Testis (tissue), 3 donors: ENCODE results near the gene PRKG1. TPM values are rescaled to one million over a fixed set of nuclear protein-coding genes. Genes with fewer than 3 reads are reported as not detected.
"Not testable (repeated sequence)": the region's sequence is repeated elsewhere in the genome, so short reads cannot be mapped to it uniquely, and the experiment has no call there.

ENCODE experiments used
- DNase-seq: peaks from one replicate; pipeline ENCODE4 v3.0.0-alpha.2; 2019
- H3K27ac ChIP-seq, 2 donors: fragments of 200-600 bp; sonication (generic); one replicate each; pipeline ENCODE4 v1.5.1; 2019
- H3K27me3 ChIP-seq: fragments of 200-600 bp; sonication (generic); one replicate; pipeline ENCODE4 v1.5.1; 2019
- H3K36me3 ChIP-seq: fragments of 200-600 bp; sonication (generic); one replicate; pipeline ENCODE4 v1.5.1; 2017; ENCODE audit warnings: low read depth; ENCODE audit errors: missing control alignments
- H3K4me1 ChIP-seq: fragments of 200-600 bp; sonication (generic); one replicate; pipeline ENCODE4 v1.5.1; 2019
- H3K4me3 ChIP-seq, 2 donors: fragments of 200-600 bp; sonication (generic); one replicate each; pipeline ENCODE4 v1.5.1; 2017 to 2019
- H3K9me3 ChIP-seq: fragments of 200-600 bp; sonication (generic); one replicate; pipeline ENCODE4 v1.5.1; 2017
- POLR2A ChIP-seq: fragments of 450-650 bp; IDR thresholded peaks from one replicate; pipeline ENCODE4 v1.6.1; 2017; ENCODE audit warnings: antibody characterized with exemption, mild to moderate bottlenecking, moderate library complexity
- WGBS, 2 donors: methylation state at CpG; one replicate each; pipeline ENCODE4 v1.1.5; 2018; 5-methylcytosine and 5-hydroxymethylcytosine counted together
- intact Hi-C: fragments of 100-400 bp; cut with DNase I; formaldehyde crosslinking; loops from one replicate; pipeline ENCODE4 v1.15.1; 2023; ENCODE audit warnings: low total_unique reads
- polyA plus RNA-seq: library from polyadenylated mRNA; stranded (reverse); fragments of 350-450 nt; fragmentation: Illumina TruSeq; extraction: RNeasy Lipid Tissue Mini Kit (QIAGEN cat#74804); gene quantifications from one replicate; pipeline ENCODE4 v1.2.3, GENCODE V29; 2014; ENCODE audit warnings: low read depth, low replicate concordance; ENCODE audit not compliant: insufficient read depth
- total RNA-seq, 2 donors: library from RNA; depleted of rRNA; stranded (reverse); fragments of >200 nt; gene quantifications; one replicate each; pipeline ENCODE4 v1.2.3, GENCODE V29; 2016
- TF ChIP-seq, protein P1 (sequence below), 3 experiments: fragments of 450-650 bp in 2 of 3; fragments of 200-600 bp in 1 of 3; sonication (generic) in 1 of 3; IDR thresholded peaks; one replicate each; pipeline ENCODE4 v1.5.1; 2016 to 2019; ENCODE audit warnings: antibody characterized with exemption in 3 of 3, mild to moderate bottlenecking in 2 of 3, moderate library complexity in 1 of 3

Gene PRKG1
- total and polyA plus RNA-seq, 3 donors from 2014 or later, result 6.3 to 15.3 (median 12.5) TPM

DNA sequence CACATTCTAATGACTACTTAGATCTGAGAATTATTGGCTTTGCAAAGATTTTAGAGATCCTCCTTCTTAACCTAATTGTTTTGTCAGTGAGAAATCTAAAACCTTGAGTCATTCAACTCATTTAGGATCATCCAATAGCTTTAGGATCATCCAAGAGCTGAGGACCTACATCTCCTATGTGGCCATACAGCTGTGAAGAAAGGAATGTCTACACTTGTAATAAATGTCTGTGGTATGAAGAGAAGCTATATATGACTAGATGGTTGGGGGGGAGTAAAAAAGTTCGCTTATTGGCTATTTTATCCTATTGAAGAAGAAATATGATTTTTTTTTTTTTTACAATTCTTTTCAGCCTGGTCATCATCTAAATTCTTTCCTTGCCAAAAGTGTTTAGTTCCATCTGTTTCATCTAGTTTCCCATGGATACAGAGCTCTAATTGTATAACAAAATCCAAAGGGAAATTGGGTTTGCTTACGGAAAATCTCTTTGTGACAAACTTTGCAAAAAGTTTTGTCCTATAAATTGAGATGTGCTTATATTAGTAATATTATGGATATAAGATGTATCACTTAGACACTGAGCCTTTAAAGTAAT is 196.7 kb downstream of the PRKG1 start:
- Histone ChIP-seq H3K27ac (no peak overlapping the region), H3K36me3 (no peaks in the 10 kb centered on the region), H3K27me3 (no peaks in the 10 kb centered on the region), H3K9me3 (no peaks in the 10 kb centered on the region), H3K4me3 (no peak overlapping the region), H3K4me1 (no peaks in the 10 kb centered on the region)
- TF ChIP-seq, protein P1, sequence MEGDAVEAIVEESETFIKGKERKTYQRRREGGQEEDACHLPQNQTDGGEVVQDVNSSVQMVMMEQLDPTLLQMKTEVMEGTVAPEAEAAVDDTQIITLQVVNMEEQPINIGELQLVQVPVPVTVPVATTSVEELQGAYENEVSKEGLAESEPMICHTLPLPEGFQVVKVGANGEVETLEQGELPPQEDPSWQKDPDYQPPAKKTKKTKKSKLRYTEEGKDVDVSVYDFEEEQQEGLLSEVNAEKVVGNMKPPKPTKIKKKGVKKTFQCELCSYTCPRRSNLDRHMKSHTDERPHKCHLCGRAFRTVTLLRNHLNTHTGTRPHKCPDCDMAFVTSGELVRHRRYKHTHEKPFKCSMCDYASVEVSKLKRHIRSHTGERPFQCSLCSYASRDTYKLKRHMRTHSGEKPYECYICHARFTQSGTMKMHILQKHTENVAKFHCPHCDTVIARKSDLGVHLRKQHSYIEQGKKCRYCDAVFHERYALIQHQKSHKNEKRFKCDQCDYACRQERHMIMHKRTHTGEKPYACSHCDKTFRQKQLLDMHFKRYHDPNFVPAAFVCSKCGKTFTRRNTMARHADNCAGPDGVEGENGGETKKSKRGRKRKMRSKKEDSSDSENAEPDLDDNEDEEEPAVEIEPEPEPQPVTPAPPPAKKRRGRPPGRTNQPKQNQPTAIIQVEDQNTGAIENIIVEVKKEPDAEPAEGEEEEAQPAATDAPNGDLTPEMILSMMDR (IDR thresholded peaks at IDR 0.05), result no peak
- TF ChIP-seq POLR2A, result no peak
- WGBS, 2 donors, result 84 to 96% methylated on average over 2 of the region's 2 CpGs
- no peak for DNase-seq
- intact Hi-C loops, result no loop called here

DNA sequence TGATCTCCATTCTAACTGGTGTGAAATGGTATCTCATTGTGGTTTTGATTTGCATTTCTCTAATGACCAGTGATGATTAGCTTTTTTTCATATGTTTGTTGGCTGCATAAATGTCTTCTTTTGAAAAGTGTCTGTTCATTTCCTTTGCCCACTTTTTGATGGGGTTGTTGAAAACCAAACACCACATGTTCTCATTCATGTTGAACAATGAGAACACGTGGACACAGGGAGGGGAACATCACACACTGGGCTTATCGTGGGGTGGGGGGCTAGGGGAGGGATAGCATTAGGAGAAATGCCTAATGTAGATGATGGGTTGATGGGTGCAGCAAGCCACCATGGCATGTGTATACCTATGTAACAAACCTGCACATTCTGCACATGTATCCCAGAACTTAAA is 197.8 kb downstream of the PRKG1 start:
- H3K9me3 ChIP-seq, H3K27me3 ChIP-seq, intact Hi-C loops, H3K4me3 ChIP-seq, H3K27ac ChIP-seq, DNase-seq, H3K36me3 ChIP-seq, H3K4me1 ChIP-seq: not testable (repeated sequence)
- 68 to 76% methylated on average over 2 of the region's 2 CpGs for WGBS, 2 donors

DNA sequence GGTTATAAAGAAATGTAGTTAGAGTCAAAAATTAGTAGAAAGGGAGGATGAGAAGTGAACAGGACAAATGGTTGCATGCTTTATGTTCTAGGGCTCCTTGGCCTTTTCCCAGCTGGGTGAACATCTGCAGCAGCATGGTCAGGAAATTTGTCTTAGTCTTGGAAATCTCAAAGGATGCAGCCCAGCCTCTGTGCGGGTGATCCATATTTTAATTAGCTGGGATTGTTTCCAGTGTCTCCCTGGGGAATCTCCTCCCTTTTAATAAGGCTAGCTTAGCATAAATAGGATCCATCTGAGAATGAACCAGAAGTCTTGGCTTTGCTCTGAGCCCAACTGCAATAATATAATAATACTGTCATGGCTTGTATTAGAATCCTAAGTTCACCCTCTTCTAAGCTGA is 198.3 kb downstream of the PRKG1 start:
- H3K27ac ChIP-seq, result no peak overlapping the region
- TF ChIP-seq, protein P1 (IDR thresholded peaks at IDR 0.05), result no peak
- TF ChIP-seq POLR2A, result no peak
- H3K9me3 ChIP-seq, result no peaks in the 10 kb centered on the region
- WGBS, 2 donors, result 38 to 47% methylated on average over 1 of the region's 1 CpG
- H3K27me3 ChIP-seq, result no peaks in the 10 kb centered on the region
- no peaks in the 10 kb centered on the region for H3K4me1 ChIP-seq
- DNase-seq, result peak; percentile 20
- intact Hi-C loops, result no loop called here
- H3K4me3 ChIP-seq, result no peak overlapping the region
- H3K36me3 ChIP-seq, result no peaks in the 10 kb centered on the region

DNA sequence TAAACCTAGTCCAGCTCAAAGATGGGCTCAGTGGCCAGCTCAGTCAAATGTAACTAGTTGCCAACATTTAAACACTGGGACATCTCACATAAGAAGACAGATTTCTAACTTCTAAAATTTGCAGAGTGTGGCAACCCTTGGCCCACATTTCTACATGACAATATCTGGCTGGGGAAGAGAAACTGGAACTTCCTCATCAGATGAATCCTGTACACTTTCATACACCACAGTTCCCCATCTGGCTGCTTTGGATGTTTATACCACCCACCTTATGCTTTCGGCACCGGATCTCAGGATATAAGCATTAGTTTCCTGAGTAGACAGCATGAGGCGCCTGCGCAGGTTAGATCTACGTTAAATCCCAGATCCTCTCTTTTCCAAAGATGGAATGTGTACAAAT is 199.3 kb downstream of the PRKG1 start:
- intact Hi-C loops, result no loop called here
- H3K27ac ChIP-seq, result no peak overlapping the region
- H3K4me3 ChIP-seq, result no peak overlapping the region
- no peaks in the 10 kb centered on the region for H3K36me3 ChIP-seq
- no peak for TF ChIP-seq POLR2A
- TF ChIP-seq, protein P1 (IDR thresholded peaks at IDR 0.05), result no peak
- WGBS, 2 donors, result 89 to 92% methylated on average over 5 of the region's 5 CpGs
- H3K4me1 ChIP-seq, result no peaks in the 10 kb centered on the region
- DNase-seq, result no peak
- H3K27me3 ChIP-seq, result no peaks in the 10 kb centered on the region
- H3K9me3 ChIP-seq, result no peaks in the 10 kb centered on the region

DNA sequence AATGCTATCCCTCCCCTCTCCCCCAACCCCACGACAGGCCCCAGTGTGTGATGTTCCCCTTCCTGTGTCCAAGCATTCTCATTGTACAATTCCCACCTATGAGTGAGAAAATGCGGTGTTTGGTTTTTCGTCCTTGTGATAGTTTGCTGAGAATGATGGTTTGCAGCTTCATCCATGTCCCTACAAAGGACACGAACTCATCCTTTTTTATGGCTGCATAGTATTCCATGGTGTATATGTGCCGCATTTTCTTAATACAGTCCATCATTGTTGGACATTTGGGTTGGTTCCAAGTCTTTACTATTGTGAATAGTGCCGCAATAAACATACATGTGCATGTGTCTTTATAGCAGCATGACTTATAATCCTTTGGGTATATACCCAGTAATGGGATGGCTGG is 201.8 kb downstream of the PRKG1 start:
- intact Hi-C loops, H3K27me3 ChIP-seq, DNase-seq, H3K36me3 ChIP-seq, H3K27ac ChIP-seq, H3K4me1 ChIP-seq, H3K9me3 ChIP-seq, H3K4me3 ChIP-seq: not testable (repeated sequence)
- 96 to 97% methylated on average over 6 of the region's 6 CpGs for WGBS, 2 donors

DNA sequence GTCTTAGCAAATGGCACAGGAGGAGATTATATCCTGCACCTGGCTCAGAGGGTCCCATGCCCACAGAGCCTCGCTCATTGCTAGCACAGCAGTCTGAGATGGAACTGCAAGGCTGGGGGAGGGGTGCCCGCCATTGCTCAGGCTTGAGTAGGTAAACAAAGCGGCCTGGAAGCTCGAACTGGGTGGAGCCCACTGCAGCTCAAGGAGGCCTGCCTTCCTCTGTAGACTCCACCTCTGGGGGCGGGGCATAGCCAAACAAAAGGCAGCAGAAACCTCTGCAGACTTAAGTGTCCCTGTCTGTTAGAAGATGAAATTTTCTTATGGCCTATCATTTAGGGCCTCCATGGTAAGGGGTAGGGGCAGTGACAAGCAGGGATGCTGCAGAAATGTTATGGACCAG is 207.1 kb downstream of the PRKG1 start:
- H3K9me3 ChIP-seq, H3K4me1 ChIP-seq, H3K4me3 ChIP-seq, intact Hi-C loops, H3K27me3 ChIP-seq, DNase-seq, H3K27ac ChIP-seq, H3K36me3 ChIP-seq: not testable (repeated sequence)
- 84 to 92% methylated on average over 3 to 5 of the region's 5 CpGs for WGBS, 2 donors
